Measurements from ENCODE around the gene FYN.

DNA sequence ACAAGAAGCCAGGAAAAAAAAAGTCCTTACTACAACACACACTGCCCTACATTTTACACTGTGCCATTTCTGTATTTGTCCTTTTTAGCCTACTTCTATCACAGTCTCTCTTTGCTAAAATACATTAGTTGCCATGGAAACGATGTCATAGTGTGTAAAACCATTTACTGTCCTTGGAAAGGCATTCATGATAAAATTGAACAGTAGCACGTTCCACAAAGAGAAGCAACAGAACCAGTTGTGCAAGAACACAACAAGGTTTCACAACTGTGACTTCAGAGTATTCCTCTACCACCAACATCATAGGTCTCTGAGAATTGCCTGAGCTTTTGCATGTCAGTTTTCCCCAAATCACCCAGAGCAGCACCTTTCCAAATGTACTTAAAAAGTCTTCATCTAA, 20.5 kb downstream of the FYN start:
- TF ChIP-seq RUNX1 (IDR thresholded peaks at IDR 0.05; ENCODE audit: low read depth) (no peak), ZNF239 (CRISPR knock-in tag; IDR thresholded peaks at IDR 0.05) (no peak), HMGXB4 (CRISPR knock-in tag; IDR thresholded peaks at IDR 0.05) (no peak), MTA3 (IDR thresholded peaks at IDR 0.05; ENCODE audit: borderline replicate concordance) (no peak), ZFP30 (CRISPR knock-in tag; IDR thresholded peaks at IDR 0.05; ENCODE audit: borderline replicate concordance) (no peak)
- TF ChIP-seq, protein P1, sequence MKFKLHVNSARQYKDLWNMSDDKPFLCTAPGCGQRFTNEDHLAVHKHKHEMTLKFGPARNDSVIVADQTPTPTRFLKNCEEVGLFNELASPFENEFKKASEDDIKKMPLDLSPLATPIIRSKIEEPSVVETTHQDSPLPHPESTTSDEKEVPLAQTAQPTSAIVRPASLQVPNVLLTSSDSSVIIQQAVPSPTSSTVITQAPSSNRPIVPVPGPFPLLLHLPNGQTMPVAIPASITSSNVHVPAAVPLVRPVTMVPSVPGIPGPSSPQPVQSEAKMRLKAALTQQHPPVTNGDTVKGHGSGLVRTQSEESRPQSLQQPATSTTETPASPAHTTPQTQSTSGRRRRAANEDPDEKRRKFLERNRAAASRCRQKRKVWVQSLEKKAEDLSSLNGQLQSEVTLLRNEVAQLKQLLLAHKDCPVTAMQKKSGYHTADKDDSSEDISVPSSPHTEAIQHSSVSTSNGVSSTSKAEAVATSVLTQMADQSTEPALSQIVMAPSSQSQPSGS (CRISPR knock-in tag; IDR thresholded peaks at IDR 0.05), result no peak
- TF ChIP-seq, protein P2, sequence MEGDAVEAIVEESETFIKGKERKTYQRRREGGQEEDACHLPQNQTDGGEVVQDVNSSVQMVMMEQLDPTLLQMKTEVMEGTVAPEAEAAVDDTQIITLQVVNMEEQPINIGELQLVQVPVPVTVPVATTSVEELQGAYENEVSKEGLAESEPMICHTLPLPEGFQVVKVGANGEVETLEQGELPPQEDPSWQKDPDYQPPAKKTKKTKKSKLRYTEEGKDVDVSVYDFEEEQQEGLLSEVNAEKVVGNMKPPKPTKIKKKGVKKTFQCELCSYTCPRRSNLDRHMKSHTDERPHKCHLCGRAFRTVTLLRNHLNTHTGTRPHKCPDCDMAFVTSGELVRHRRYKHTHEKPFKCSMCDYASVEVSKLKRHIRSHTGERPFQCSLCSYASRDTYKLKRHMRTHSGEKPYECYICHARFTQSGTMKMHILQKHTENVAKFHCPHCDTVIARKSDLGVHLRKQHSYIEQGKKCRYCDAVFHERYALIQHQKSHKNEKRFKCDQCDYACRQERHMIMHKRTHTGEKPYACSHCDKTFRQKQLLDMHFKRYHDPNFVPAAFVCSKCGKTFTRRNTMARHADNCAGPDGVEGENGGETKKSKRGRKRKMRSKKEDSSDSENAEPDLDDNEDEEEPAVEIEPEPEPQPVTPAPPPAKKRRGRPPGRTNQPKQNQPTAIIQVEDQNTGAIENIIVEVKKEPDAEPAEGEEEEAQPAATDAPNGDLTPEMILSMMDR (IDR thresholded peaks at IDR 0.05 in 2 of 3, conservative IDR thresholded peaks at IDR 0.05 in 1 of 3; ENCODE audit: insufficient read depth in 2 of 3, low read depth in 1 of 3, low read length in 3 of 3), result no peak

Measured in K562 (cell line).